Adrenal gland (tissue), 12 donors: ENCODE measurements around the gene NECTIN1. TPM values are rescaled to one million over a fixed set of nuclear protein-coding genes. Genes with fewer than 3 reads are reported as not detected.

Experiments used
- DNase-seq, 7 donors: peaks; one replicate each; pipeline ENCODE4 v3.0.0-alpha.2; 2019 to 2020
- H3K27ac ChIP-seq, 5 donors: fragments of 200-600 bp; sonication (generic) in 4 of 5; 1 replicate in 3 of 5; 2 replicates in 2 of 5; pipeline versions ENCODE4 v1.5.1 to v1.8.0; 2016 to 2020; ENCODE audit warnings: mild to moderate bottlenecking in 1 of 5
- H3K27me3 ChIP-seq: fragments of 200-600 bp; 2 replicates; pipeline ENCODE4 v1.8.0; 2021
- H3K36me3 ChIP-seq, 2 donors: fragments of 200-600 bp; replicated peaks in 1 of 2; 1 replicate in 1 of 2; 2 replicates in 1 of 2; pipeline versions ENCODE4 v1.5.1 to v1.8.0; 2018 to 2022
- H3K4me1 ChIP-seq, 2 donors: fragments of 200-600 bp; replicated peaks in 1 of 2; 1 replicate in 1 of 2; 2 replicates in 1 of 2; pipeline versions ENCODE4 v1.5.1 to v1.8.0; 2018 to 2021
- H3K4me3 ChIP-seq, 4 donors: fragments of 200-600 bp; sonication (generic) in 3 of 4; one replicate each; pipeline ENCODE4 v1.5.1; 2016 to 2018
- H3K9me3 ChIP-seq, 3 donors: fragments of 200-600 bp; sonication (generic) in 1 of 3; replicated peaks in 1 of 3; 1 replicate in 2 of 3; 2 replicates in 1 of 3; pipeline versions ENCODE4 v1.5.1 to v1.8.0; 2016 to 2021
- CTCF ChIP-seq, 6 experiments: fragments of 450-650 bp in 4 of 6; fragments of 200-600 bp in 2 of 6; sonication (generic) in 1 of 6; IDR thresholded peaks; 1 replicate in 5 of 6; 2 replicates in 1 of 6; pipeline versions ENCODE4 v1.5.1 to v1.8.0; 2016 to 2021; ENCODE audit warnings: antibody characterized with exemption in 6 of 6, mild to moderate bottlenecking in 2 of 6, moderate library complexity in 1 of 6
- POLR2A ChIP-seq, 2 donors: fragments of 450-650 bp; IDR thresholded peaks; one replicate each; pipeline ENCODE4 v1.6.1; 2017; ENCODE audit warnings: antibody characterized with exemption in 2 of 2, mild to moderate bottlenecking in 2 of 2, moderate library complexity in 1 of 2
- WGBS, 4 donors: extraction: QIAGEN DNeasy Blood & Tissue Kit in 2 of 4; methylation state at CpG; one replicate each; pipeline versions ENCODE4 v1.1.5 to v1.1.7; 2013 to 2017; 5-methylcytosine and 5-hydroxymethylcytosine counted together
- intact Hi-C, 2 donors: fragments of 100-400 bp; cut with DNase I; formaldehyde crosslinking; loops; one replicate each; pipeline versions ENCODE4 v1.14.1 to v1.15.0; 2022 to 2023
- polyA plus RNA-seq, 3 donors: library from polyadenylated mRNA; stranded (reverse); fragments of 200-250 nt in 2 of 3; fragments of 350-450 nt in 1 of 3; fragmentation: Illumina TruSeq in 1 of 3; extraction: RNeasy Lipid Tissue Mini Kit (QIAGEN cat#74804) in 1 of 3; gene quantifications; one replicate each; pipeline ENCODE4 v1.2.3, GENCODE V29; 2013 to 2014
- total RNA-seq, 9 donors: library from RNA; depleted of rRNA in 4 of 9; stranded (reverse); fragments of >200 nt in 4 of 9; fragments of 120-200 nt in 1 of 9; fragmentation: NEBNext Ultra II Directional in 1 of 9; extraction: Animal tissue kit (Norgen Biotek cat#: 25700) in 1 of 9; gene quantifications; one replicate each; pipeline versions ENCODE4 v1.1.0 to v1.2.4, GENCODE V29; 2013 to 2023
- donor health status: healthy with polysubstance abuse.
- donor health status: Bipolar disorder and iron deficiency.
- donor health status: DM: yes; HTN: yes; CAD: no.
- donor health status: DM: no; HTN: no; CAD: no.
- donor health status: DM: no; HTN: no; CAD: no.
- donor health status: DM: yes; HTN: yes; CAD: no.

Gene NECTIN1
- total and polyA plus RNA-seq, 12 donors: 1.6 to 19.6 (median 5.4) TPM

- H3K27ac ChIP-seq: no peak overlapping the region
- peak in 1 of 7 donors; percentile 48 for DNase-seq
- H3K4me3 ChIP-seq: no peak overlapping the region
- H3K9me3 ChIP-seq: no peaks in the 10 kb centered on the region
- 67 to 73% (median 70%) methylated on average over 9 to 13 of the region's 13 CpGs for WGBS, 4 donors
- intact Hi-C loops: loop anchor here in 1 of 2 donors (10.0 kb wide), 1 partner anchor 237 kb away; no protein-coding TSS in a partner anchor
- TF ChIP-seq POLR2A (IDR thresholded peaks at IDR 0.05) (no peak), CTCF (IDR thresholded peaks at IDR 0.05) (peak in 4 of 6 experiments; percentile 35 to 48 (median 43))
- no peaks in the 10 kb centered on the region for H3K36me3 ChIP-seq
- no peaks in the 10 kb centered on the region for H3K4me1 ChIP-seq
- H3K27me3 ChIP-seq: no peaks in the 10 kb centered on the region
Observed at GRCh38 chr11:119721129-119722120, 7.6 kb downstream of the NECTIN1 start.

GRCh38 chr11:119720311-119720913, 8.6 kb downstream of the NECTIN1 start:
- no peaks in the 10 kb centered on the region for H3K27me3 ChIP-seq
- DNase-seq: no peak
- TF ChIP-seq CTCF (IDR thresholded peaks at IDR 0.05) (no peak), POLR2A (IDR thresholded peaks at IDR 0.05) (no peak)
- H3K9me3 ChIP-seq: no peaks in the 10 kb centered on the region
- intact Hi-C loops: loop anchor here in 1 of 2 donors (10.0 kb wide), 1 partner anchor 236 kb away; no protein-coding TSS in a partner anchor
- no peak overlapping the region for H3K4me3 ChIP-seq
- H3K27ac ChIP-seq: no peak overlapping the region
- 90 to 95% (median 93%) methylated on average over 13 to 18 of the region's 18 CpGs for WGBS, 4 donors
- H3K36me3 ChIP-seq: no peaks in the 10 kb centered on the region
- H3K4me1 ChIP-seq: no peaks in the 10 kb centered on the region

- intact Hi-C loops: no loop called here
- DNase-seq: no peak
- Histone ChIP-seq H3K9me3 (no peaks in the 10 kb centered on the region), H3K4me3 (no peak overlapping the region), H3K36me3 (no peaks in the 10 kb centered on the region), H3K4me1 (no peaks in the 10 kb centered on the region), H3K27me3 (no peaks in the 10 kb centered on the region), H3K27ac (no peak overlapping the region)
- no peak for TF ChIP-seq POLR2A (IDR thresholded peaks at IDR 0.05)
- TF ChIP-seq CTCF (IDR thresholded peaks at IDR 0.05): no peak
- 80 to 92% (median 88%) methylated on average over 14 of the region's 14 CpGs for WGBS, 4 donors
Observed at GRCh38 chr11:119717839-119718534, 11.0 kb downstream of the NECTIN1 start.
